Sigmoid colon (tissue), 7 donors: ENCODE measurements around the gene ERCC8. TPM values are rescaled to one million over a fixed set of nuclear protein-coding genes. Genes with fewer than 3 reads are reported as not detected.

Source experiments
- DNase-seq: peaks from one replicate; pipeline ENCODE4 v3.0.0-alpha.2; 2019
- H3K27ac ChIP-seq, 4 donors: fragments of 200-600 bp; sonication (generic); one replicate each; pipeline ENCODE4 v1.5.1; 2016 to 2019; ENCODE audit warnings: mild to moderate bottlenecking in 1 of 4
- H3K27me3 ChIP-seq, 3 donors: fragments of 200-600 bp; sonication (generic); one replicate each; pipeline ENCODE4 v1.5.1; 2019; ENCODE audit warnings: mild to moderate bottlenecking in 1 of 3
- H3K36me3 ChIP-seq, 4 donors: fragments of 200-600 bp; sonication (generic); one replicate each; pipeline ENCODE4 v1.5.1; 2016 to 2019
- H3K4me1 ChIP-seq, 4 donors: fragments of 200-600 bp; sonication (generic); one replicate each; pipeline ENCODE4 v1.5.1; 2017 to 2019
- H3K4me3 ChIP-seq, 4 donors: fragments of 200-600 bp; sonication (generic); one replicate each; pipeline ENCODE4 v1.5.1; 2017 to 2019; ENCODE audit warnings: mild to moderate bottlenecking in 2 of 4, moderate library complexity in 1 of 4
- H3K9me3 ChIP-seq, 4 donors: fragments of 200-600 bp in 3 of 4; sonication (generic) in 3 of 4; one replicate each; pipeline versions ENCODE4 v1.5.1 to v1.6.1; 2013 to 2019
- CTCF ChIP-seq, 4 experiments: fragments of 450-650 bp in 3 of 4; fragments of 200-600 bp in 1 of 4; IDR thresholded peaks; one replicate each; pipeline ENCODE4 v1.5.1; 2016 to 2019; ENCODE audit warnings: antibody characterized with exemption in 4 of 4, mild to moderate bottlenecking in 3 of 4, moderate library complexity in 2 of 4
- EP300 ChIP-seq, 4 donors: sonication (generic); formaldehyde crosslinking; IDR thresholded peaks; one replicate each; pipeline ENCODE4 v1.6.1; 2017; ENCODE audit warnings: antibody characterized with exemption in 4 of 4
- POLR2A ChIP-seq, 2 donors: fragments of 450-650 bp; IDR thresholded peaks; one replicate each; pipeline ENCODE4 v1.6.1; 2016; ENCODE audit warnings: antibody characterized with exemption in 2 of 2, mild to moderate bottlenecking in 2 of 2, moderate library complexity in 2 of 2
- POLR2AphosphoS5 ChIP-seq, 4 donors: sonication (generic); formaldehyde crosslinking; IDR thresholded peaks; one replicate each; pipeline ENCODE4 v1.6.1; 2017; ENCODE audit warnings: antibody characterized with exemption in 4 of 4
- WGBS, 2 donors: extraction: QIAGEN DNeasy Blood & Tissue Kit; methylation state at CpG; one replicate each; pipeline ENCODE4 v1.1.7; 2013; 5-methylcytosine and 5-hydroxymethylcytosine counted together
- intact Hi-C: fragments of 100-400 bp; cut with DNase I; formaldehyde crosslinking; loops from one replicate; pipeline ENCODE4 v1.15.1; 2023
- polyA plus RNA-seq, 3 donors: library from polyadenylated mRNA; stranded (reverse); fragments of 200-250 nt; gene quantifications; one replicate each; pipeline ENCODE4 v1.2.3, GENCODE V29; 2013
- total RNA-seq, 4 donors: library from RNA; depleted of rRNA; stranded (reverse); fragments of >200 nt; gene quantifications; one replicate each; pipeline ENCODE4 v1.1.0, GENCODE V29; 2016
- donor health status: healthy with polysubstance abuse.
- donor health status: Bipolar disorder and iron deficiency.
- donor health status: healthy.

The ERCC8 gene
- total and polyA plus RNA-seq, 7 donors: 5.8 to 16.4 (median 8.8) TPM

DNA sequence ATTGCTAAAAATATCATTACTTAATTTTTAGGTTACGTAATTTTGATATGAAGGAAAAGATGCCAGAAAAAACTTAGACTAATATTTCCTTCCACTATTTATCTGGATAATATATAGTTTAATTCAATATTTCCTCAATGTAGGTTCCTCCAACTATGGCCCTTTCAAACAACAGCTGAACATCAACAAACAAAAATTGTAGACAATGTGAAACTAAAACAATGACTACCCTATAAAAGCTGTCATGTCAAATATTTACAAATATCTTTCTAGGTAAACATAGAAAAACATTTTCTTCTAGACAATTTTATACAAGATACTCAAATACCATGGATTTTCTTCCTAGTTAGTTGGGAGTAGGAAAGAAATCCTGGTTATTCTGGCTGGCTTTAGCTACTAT is 117.7 kb downstream of the ERCC8 start:
- intact Hi-C loops: no loop called here
- Histone ChIP-seq H3K27me3 (no peaks in the 10 kb centered on the region), H3K4me3 (no peak overlapping the region), H3K4me1 (no peaks in the 10 kb centered on the region), H3K36me3 (no peaks in the 10 kb centered on the region), H3K9me3 (no peaks in the 10 kb centered on the region), H3K27ac (no peak overlapping the region)
- no peak for TF ChIP-seq POLR2A (IDR thresholded peaks at IDR 0.05)
- no peak for TF ChIP-seq CTCF (IDR thresholded peaks at IDR 0.05)
- no peak for TF ChIP-seq EP300 (IDR thresholded peaks at IDR 0.05)
- no peak for TF ChIP-seq POLR2AphosphoS5 (IDR thresholded peaks at IDR 0.05)
- WGBS, 2 donors: 95 to 97% methylated on average over 1 of the region's 1 CpG
- no peak for DNase-seq

GRCh38 chr5:60826653-60827052 is 118.2 kb downstream of the ERCC8 start:
- DNase-seq: no peak
- no peaks in the 10 kb centered on the region for H3K4me1 ChIP-seq
- no peaks in the 10 kb centered on the region for H3K9me3 ChIP-seq
- no peaks in the 10 kb centered on the region for H3K27me3 ChIP-seq
- H3K27ac ChIP-seq: no peak overlapping the region
- no peak overlapping the region for H3K4me3 ChIP-seq
- no peak for TF ChIP-seq CTCF (IDR thresholded peaks at IDR 0.05)
- TF ChIP-seq POLR2AphosphoS5 (IDR thresholded peaks at IDR 0.05): no peak
- TF ChIP-seq EP300 (IDR thresholded peaks at IDR 0.05): no peak
- TF ChIP-seq POLR2A (IDR thresholded peaks at IDR 0.05): no peak
- intact Hi-C loops: no loop called here
- H3K36me3 ChIP-seq: no peaks in the 10 kb centered on the region

Other genes with a start within 250 kb of the ERCC8 start
- gene DEPDC1B, start 244.9 kb downstream of the ERCC8 start, total RNA-seq: under 1 TPM in 2 of 4 donors, not detected in 2; 0.27 to 0.36 TPM
- gene DEPDC1B, start 244.9 kb downstream of the ERCC8 start, polyA plus RNA-seq: 1 to 10 TPM; 1.2 to 9.5 (median 3.9) TPM
- gene ELOVL7, start 100.8 kb downstream of the ERCC8 start, total RNA-seq: 1 to 10 TPM; 1.4 to 2.7 (median 2.1) TPM
- 1 to 10 TPM; 1.2 to 8.9 (median 5.5) TPM for gene ELOVL7, start 100.8 kb downstream of the ERCC8 start, polyA plus RNA-seq
- 10 to 100 TPM; 33.5 to 45.1 (median 39.9) TPM for gene NDUFAF2, start 135 bp upstream of the ERCC8 start, total RNA-seq
- gene NDUFAF2, start 135 bp upstream of the ERCC8 start, polyA plus RNA-seq: 10 to 100 TPM; 39.0 to 48.6 (median 43.2) TPM
- gene SMIM15, start 217.4 kb upstream of the ERCC8 start, total RNA-seq: 10 to 100 TPM; 12.2 to 35.0 (median 21.2) TPM
- gene SMIM15, start 217.4 kb upstream of the ERCC8 start, polyA plus RNA-seq: 10 to 100 TPM; 43.3 to 77.0 (median 48.6) TPM